GM18907 (cell line): ENCODE measurements around the gene TIMM29.

Experiments
- ATAC-seq: cut with Tn5 transposase; IDR thresholded peaks from one replicate; pipeline ENCODE4 v1.9.1; 2021; ENCODE audit warnings: mild to moderate bottlenecking, moderate library complexity; ENCODE audit not compliant: unreplicated experiment

TIMM29 gene

DNA sequence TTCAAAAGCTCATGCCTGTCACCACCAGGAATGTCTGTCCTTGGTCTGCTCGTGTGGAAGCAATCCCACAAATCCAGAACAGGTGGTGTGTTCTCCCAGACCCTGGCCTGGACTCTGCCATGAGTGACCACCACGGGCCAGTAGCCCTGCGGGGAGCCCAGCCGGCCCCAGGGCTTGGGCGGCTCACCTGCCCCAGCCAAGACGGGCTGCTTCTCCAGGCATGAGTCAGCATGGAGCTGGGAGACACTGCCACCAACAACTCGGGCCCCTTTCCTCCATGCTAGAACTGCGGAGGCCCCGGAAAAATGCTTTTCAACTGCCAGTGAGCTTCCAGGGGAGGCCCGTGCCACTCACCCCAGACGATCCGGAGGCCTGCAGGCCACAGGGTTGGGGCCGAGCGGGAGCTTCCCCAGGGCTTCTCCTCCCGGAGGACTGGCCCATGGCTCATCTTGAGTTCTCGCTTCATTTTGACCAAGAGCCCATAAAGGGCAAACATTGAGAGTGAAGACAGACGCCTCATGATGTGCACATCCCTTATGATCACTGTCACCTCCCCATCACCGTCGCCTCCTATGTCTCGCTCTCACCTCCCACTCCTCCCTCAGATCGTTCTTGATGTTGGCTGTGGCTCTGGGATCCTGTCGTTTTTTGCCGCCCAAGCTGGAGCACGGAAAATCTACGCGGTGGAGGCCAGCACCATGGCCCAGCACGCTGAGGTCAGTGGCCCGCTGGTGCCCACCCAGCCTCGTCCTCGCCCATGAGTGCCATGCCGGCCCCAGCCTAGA is 16.8 kb upstream of the TIMM29 start:
- ATAC-seq = no peak

DNA sequence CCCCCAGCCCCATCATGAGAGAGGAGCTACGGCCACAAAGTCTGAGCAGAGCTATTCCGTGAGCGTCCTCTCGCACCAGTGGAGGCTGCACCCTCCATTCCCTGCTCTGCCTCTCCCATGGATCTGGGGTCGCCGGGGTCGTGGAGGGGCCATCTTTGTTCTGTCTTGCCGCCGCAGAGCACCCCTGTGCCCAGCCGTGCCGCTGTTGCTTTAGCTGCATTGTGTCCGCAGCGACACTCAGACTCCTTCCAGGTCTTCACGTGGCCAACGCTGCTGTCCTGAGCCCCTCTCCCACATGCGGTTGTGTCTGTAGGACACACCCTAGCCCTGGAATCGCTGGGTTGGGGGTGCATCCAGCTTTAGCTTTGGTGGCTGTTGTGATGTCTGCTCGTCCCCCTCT is 16.0 kb upstream of the TIMM29 start:
- ATAC-seq = no peak

DNA sequence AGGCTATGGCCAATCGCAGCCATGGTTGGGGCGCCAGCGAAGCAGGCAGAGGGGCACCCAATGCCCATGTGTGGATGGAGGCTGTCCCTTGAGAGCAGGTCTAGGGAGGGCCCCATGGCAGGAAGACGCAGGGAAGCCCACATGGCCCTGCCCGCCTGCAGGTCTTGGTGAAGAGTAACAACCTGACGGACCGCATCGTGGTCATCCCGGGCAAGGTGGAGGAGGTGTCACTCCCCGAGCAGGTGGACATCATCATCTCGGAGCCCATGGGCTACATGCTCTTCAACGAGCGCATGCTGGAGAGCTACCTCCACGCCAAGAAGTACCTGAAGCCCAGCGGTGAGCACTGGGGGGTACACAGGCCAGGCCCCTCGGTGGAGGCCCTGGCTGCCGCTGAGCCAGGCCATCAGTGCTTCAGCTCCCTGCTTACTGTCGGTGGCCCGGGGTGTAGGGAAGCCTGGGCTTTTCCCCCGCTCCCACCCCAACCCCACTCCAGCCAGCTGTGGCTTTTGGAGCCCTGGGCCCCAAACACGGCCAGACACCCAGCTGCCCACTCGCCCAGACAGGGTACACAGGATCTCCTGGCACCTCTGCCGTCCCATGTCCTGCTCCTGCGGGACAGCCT is 14.8 kb upstream of the TIMM29 start:
- no peak for ATAC-seq

DNA sequence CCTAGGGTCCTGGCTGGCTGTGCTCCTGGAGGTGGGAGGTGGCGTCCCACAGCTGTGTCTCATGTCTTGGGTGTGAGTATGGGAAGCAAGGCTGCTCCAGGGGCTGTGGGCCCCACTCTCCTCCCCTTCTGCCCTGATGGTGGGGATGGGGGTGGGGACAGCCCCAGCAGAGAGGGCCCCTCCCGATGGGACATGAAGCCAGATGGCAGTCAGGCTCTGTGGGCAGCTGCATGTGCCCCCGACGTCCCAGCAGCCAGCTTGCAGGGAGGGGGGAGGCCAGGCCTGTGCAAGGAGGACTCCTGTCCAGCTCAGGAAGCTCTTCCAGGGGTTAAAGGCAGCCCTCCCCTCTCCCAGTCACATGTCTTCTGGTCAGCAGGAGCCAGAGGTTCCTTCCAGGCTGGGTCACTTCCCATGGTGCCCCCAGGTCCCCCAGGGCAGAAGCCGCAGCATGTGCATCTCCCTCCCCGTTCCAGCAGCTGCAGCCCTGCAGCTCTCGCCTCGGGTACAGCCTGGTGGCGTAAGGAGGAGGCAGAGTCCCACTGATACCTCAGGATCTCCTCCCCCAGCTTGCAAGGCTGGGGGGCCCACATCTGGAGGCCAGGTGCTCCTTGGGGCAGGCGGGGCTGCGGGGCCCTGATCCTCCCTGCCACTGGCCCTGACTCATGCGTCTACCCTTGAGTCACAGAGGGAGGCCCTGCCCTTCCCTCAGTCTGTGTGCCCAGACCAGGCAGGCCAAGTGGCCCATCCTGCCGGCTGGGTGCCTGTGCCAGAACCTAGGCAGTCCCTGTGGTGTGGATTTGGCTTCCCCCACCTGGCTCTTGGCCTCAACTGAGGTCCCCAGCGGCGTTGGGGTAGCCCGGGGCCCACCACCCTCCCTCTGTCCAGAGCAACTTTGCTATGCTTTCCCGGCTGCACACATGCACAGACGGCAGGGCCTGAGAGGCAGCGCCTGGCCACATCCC is 13.2 kb upstream of the TIMM29 start:
- ATAC-seq = no peak

DNA sequence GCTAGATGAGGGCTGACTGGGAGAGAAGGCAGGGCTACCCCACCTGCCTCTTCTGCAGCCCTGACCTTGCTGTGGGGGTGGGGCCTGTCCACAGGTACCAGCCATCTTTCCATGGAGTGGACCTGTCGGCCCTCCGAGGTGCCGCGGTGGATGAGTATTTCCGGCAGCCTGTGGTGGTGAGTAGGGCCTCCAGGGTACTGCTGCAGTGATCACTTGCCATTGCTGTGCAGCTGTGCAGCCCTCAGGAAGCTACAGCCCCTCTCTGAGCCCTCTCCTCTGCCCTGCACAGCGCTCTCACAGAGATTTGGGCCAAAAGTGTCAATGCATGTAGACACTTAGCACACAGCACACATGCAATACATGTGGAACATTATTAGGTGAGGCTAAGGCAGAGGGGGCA is 12.0 kb upstream of the TIMM29 start:
- no peak for ATAC-seq

DNA sequence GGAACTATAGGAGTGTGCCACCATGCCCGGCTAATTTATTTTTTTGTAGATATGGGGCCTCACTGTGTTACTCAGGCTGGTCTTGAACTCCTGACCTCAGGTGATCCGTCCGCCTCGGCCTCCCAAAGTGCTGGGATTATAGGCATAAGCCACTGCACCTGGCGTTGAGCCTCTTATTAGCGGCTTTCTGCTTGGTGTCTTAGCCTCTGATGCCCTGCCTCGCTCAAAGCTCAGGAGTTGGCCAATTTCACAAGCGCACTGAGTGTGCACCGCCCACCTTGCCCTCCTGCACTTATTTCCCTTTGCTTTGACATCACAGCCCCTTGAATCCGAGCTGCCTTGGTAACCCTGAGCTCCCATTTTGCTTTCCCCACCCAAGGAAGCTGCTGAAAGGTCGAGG is 10.3 kb upstream of the TIMM29 start:
- ATAC-seq = no peak

DNA sequence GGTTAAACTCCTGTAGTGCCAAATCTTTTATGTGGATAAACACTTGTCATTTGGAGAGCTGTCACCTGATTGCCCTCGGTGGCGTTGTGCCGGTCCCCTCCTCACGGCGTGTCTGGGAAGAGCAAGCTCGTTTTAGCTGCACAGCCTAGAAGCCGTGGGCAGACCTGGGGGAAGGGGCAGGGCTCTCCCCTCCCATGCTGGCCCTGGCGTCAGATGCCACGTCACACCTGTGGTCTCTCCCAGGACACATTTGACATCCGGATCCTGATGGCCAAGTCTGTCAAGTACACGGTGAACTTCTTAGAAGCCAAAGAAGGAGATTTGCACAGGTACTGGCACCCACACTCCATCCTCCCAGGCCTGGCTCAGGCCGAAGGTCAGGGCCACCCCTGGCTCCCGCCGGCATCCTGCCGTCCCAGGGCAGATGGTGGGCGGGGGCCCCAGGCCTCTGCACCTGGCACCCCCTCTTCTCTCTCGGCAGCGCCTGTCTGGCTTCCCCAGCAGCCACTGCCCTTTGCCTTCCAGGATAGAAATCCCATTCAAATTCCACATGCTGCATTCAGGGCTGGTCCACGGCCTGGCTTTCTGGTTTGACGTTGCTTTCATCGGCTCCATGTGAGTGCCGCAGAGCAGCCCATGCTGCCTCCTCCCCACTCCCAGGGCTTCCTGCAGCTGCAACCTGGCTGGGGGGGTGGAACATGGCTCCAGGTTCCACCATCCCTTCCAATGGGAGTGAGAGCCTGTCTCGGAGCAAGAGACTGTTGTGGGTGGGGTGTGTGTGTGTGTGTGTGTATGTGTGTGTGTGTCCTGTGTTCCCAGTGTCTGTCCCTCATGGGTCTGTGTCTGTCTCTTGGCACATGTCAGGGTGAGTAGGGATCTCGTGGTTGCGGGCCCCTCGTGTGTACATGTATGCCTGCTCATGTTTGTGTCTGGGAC is 9.0 kb upstream of the TIMM29 start:
- ATAC-seq = no peak

DNA sequence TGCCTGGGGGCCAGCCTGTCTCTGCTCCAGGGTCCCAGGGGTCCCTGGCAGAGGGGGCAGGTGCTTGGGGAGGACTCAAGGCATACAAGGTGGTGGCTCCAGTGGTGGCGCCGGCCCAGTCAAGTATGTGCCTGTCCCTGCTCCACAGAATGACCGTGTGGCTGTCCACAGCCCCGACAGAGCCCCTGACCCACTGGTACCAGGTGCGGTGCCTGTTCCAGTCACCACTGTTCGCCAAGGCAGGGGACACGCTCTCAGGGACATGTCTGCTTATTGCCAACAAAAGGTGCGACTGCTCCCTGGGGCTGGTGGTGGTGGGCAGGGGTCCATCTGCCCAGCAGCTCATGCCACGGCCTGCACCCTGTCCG is 8.3 kb upstream of the TIMM29 start:
- no peak for ATAC-seq

DNA sequence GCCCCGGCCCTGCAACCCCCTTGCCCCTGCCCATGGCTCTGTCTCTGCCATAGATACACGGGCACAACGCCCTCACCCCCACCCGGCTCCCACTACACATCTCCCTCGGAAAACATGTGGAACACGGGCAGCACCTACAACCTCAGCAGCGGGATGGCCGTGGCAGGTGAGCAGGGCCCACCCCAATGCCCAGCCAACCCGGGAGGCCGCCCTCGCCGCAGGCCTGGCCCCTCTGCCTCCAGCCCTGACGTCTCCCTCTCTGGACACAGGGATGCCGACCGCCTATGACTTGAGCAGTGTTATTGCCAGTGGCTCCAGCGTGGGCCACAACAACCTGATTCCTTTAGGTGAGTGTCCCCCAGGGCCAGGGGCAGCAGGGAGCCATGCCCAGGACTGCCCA is 7.8 kb upstream of the TIMM29 start:
- no peak for ATAC-seq

DNA sequence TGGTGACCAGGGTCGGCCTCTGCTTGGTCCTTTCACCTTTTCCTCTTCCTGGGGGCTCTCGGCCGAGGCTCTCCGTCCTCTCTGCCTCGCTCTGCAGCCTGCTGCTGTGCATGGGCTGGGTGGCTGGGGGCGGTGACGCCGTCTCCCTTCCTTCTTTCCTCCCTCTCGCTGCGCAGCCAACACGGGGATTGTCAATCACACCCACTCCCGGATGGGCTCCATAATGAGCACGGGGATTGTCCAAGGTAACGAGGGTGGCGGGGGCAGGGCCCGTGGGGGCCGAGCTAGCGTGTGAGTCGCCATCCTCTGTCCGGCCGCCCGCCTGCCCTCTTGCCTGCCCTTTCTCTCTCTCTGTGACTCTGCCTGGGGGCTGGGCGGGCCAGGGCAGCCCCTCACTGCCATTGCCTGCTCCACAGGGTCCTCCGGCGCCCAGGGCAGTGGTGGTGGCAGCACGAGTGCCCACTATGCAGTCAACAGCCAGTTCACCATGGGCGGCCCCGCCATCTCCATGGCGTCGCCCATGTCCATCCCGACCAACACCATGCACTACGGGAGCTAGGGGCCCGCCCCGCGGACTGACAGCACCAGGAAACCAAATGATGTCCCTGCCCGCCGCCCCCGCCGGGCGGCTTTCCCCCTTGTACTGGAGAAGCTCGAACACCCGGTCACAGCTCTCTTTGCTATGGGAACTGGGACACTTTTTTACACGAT is 7.3 kb upstream of the TIMM29 start:
- ATAC-seq = no peak

DNA sequence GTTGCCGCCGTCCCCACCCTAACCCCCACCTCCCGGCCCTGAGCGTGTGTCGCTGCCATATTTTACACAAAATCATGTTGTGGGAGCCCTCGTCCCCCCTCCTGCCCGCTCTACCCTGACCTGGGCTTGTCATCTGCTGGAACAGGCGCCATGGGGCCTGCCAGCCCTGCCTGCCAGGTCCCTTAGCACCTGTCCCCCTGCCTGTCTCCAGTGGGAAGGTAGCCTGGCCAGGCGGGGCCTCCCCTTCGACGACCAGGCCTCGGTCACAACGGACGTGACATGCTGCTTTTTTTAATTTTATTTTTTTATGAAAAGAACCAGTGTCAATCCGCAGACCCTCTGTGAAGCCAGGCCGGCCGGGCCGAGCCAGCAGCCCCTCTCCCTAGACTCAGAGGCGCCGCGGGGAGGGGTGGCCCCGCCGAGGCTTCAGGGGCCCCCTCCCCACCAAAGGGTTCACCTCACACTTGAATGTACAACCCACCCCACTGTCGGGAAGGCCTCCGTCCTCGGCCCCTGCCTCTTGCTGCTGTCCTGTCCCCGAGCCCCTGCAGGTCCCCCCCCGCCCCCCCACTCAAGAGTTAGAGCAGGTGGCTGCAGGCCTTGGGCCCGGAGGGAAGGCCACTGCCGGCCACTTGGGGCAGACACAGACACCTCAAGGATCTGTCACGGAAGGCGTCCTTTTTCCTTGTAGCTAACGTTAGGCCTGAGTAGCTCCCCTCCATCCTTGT is 6.5 kb upstream of the TIMM29 start:
- ATAC-seq = no peak

DNA sequence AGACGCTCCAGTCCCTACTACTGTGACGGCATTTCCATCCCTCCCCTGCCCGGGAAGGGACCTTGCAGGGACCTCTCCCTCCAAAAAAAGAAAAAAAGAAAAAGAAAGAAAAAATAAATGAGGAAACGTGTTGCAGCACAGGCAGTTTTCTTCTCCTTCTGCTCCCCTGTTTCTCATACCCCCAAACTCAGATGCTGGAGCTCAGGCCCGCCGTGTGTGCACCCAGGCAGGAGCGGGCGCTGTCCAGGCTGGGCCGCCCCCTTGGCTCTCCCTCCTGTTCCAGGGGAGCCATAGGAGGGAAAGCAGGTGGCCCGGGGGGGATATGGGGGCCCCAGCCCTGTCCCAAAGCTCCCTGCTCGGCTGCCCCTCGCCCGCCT is 6.0 kb upstream of the TIMM29 start:
- no peak for ATAC-seq

DNA sequence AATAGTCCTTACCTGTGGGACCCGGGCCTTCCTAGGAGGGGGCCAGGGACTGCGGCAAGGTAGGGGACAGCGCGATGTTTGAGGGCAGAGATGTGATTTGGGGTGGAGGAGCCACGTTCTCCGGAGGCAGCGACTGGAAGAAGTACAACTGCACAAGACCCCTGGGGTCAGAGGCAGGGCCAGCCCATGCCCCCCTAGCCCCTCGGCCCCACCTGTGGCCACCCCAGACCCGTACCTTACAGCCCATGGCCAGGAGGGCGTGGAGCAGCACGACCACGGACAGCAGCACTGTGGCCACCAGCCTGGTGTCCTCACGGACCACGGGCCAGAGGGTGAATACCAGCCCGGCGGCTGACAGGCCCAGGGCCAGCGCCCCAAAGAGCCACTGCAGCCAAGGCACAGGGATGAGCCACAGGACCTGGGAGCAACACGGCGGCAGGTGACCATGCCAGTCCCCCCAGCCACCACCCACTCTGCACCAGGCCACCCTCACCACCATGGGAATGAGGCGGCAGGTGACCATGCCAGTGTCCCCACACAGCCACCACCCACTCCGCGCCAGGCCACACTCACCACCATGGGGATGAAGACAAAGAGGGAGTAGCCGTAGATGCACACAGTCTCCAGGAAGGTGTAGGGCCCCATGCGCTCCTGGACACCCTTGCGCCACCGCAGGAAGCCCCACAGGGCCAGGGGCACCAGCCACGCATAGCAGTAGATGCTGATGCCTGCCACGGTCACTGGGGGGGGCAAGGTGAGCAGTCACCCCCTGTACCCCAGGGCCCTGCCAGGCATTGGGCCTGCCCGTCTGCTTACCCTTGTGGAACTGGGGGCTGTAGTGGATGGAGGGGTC is 5.1 kb upstream of the TIMM29 start:
- ATAC-seq = no peak

DNA sequence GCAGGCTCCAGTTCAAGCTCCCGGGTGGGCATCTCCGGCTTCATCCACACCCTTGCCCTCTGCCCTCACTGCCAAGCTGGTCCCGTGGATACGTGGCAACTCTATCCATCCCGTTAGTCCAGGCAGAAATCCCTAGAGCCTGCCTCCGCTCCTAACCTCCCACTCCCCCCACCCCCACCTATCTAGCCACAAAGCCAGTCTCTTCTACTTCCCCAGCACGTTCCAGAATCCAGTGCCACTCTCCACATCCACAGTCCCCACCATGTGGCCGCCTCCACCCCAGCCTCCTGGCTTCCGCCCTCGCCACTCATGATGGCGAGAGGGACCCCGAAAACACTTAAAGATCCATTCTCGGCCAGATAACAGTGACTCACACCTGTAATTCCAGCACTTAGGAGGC is 4.0 kb upstream of the TIMM29 start:
- ATAC-seq = no peak

DNA sequence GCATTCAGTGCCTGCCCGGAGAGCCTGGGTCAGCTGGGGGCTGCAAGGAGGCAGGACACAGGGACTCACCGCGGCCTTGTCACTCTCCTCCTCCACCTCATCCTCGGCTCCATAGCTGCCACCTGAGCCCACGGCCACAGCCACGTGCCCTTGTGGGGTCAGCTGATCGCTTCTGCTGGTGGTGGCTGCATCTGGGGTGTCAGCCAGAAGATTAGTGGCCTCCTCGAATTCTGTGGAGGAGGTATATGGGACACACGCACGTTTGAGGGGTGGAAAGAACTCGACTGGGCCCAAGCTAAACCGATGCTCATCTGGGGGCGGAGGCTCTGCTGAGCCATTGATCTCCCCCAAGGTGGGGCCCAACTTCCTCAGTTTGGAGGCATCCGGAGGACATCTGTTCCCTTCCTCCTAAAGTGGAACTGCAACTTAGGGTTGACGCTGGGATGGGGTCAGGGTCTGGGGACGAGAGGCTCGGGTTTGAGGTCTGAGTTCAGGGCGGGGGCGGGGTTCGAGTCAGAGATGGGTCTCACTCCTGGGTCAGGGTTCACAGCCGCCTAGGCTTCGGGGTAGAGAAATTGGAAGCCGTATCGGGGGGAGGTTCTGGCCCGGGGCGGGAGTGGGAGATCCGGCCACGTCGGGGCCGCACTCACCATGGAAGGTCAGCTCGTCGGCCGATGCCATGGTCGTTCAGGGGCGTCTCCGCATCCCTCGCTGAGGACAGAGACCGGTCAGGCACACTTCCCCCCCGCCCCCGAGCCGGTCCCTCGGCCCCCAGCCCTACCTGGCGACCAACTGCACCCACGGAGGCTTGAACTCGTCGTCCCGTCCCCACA is 665 bp upstream of the TIMM29 start:
- peak; percentile 6 for ATAC-seq

DNA sequence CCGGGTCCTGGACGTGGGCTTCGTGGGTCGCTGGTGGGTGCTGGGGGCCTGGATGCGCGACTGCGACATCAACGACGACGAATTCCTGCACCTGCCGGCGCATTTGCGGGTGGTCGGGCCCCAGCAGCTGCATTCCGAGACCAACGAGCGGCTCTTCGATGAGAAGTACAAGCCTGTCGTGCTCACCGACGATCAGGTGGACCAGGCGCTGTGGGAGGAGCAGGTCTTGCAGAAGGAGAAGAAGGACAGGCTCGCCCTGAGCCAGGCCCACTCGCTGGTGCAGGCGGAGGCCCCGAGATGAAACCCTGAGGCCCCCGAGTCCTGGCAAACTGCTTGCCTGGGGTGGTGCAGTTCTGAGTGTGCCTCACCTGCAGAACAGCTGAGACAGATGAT is 787 bp downstream of the TIMM29 start:
- no peak for ATAC-seq

DNA sequence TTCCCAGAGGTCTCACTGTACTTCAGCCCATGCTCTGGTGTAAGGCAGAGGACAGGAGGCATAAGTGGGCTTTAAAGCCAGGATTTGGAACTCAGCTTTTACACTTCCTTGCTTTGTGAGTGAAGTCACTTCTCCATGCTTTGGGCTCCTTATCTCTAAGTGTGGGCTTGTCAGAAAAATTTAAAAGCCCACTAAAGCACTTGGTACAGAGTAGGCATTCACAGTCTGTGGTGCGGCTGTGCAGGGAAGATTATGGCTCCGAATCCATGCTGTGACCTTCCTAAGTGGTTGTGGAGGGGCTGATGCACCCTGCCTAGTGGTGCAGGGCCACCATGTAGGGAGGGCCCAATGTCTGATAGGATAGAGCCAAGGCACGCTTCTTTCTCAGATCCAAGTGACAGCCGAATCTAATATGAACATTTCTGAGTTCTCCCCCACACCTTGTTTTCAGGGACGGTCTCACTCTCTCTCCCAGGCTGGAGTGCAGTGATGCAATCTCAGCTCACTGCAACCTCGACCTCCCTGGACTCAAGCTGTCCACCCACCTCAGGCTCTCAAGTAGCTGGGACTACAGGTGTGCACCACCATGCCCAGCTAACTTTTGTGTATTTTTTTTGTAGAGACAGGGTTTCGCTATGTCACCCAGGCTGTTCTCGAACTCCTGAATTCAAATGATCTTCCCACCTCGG is 6.9 kb downstream of the TIMM29 start:
- no peak for ATAC-seq
